ENCODE results near the gene OPTC. TPM values are rescaled to one million over a fixed set of nuclear protein-coding genes. Genes with fewer than 3 reads are reported as not detected.
"Not testable (repeated sequence)": the region's sequence is repeated elsewhere in the genome, so short reads cannot be mapped to it uniquely, and the experiment has no call there.

Gene OPTC
- total RNA-seq, 1 donor from 2014 or later = not detected

GRCh38 chr1:203511930-203512329 lies 18.0 kb downstream of the OPTC start:
- intact Hi-C loops (cut with DNase I) = no loop called here
- DNase-seq (ENCODE audit: low spot score) = no peak

GRCh38 chr1:203512517-203512847 lies 18.5 kb downstream of the OPTC start:
- no peak for DNase-seq (ENCODE audit: low spot score)
- intact Hi-C loops (cut with DNase I) = no loop called here

GRCh38 chr1:203512848-203513584 lies 19.1 kb downstream of the OPTC start:
- DNase-seq (ENCODE audit: low spot score) = no peak
- intact Hi-C loops (cut with DNase I) = no loop called here

GRCh38 chr1:203513585-203514031 lies 19.7 kb downstream of the OPTC start:
- intact Hi-C loops (cut with DNase I) = no loop called here
- DNase-seq (ENCODE audit: low spot score) = no peak

GRCh38 chr1:203516184-203516583 lies 22.2 kb downstream of the OPTC start:
- intact Hi-C loops (cut with DNase I) = no loop called here
- no peak for DNase-seq (ENCODE audit: low spot score)

DNA sequence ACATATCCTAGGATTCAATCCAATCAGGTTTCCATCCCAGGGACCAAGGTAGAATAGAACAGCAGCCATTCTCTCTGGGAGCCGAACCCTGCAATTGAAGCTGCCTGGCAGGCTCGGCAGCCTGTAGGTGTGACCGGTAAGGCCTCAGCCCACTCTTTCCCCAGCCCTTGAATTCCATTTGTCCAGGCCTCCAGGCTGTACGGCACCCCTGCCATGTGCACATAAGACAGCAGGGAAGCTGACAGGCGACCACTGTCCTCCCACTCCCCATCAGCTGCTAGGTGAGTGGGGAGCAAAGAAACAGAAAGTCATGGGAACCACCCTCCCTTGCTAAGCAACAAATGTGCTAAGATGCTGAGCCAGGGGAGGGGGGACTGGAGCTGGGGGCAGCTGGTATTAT lies 23.0 kb downstream of the OPTC start:
- no peak for DNase-seq (ENCODE audit: low spot score)
- intact Hi-C loops (cut with DNase I) = no loop called here

DNA sequence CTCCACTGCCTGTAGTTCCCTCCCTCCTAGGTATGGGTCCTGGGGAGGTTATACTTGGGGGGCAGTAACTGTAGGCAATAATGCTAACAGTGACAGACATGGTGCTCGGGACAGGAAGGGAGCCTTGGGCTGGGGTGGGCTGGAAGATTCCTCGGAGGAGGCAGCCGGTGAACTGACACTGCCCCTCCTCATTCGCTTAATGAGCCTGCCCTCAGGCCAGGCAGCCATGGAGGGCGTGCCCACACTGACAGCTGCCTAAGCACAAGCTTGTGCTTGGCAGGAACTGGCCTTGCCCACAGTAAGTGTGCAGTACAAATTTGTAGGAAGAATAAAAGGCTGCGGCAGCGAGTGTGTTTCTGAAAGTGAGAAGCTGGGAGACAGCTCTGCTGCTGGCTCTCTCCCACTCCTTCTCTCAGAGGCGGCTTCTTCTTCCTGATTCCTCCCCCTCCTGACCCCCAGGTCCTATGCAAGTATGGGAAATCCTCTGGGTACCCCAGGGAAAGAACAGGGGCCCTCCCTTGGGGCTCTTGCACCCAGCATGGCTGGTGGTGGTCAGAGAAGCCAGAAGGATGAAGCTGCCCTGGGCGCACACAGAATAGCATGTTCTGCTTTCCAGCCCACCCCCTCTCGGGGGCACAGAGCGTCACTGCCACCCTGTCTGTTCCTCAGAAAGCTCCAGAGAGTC lies 23.6 kb downstream of the OPTC start:
- intact Hi-C loops (cut with DNase I) = no loop called here

GRCh38 chr1:203518139-203518538 lies 24.2 kb downstream of the OPTC start:
- DNase-seq (ENCODE audit: low spot score); intact Hi-C loops (cut with DNase I): not testable (repeated sequence)

More for the DNA sequence above, 23.6 kb downstream of the OPTC start:
- DNase-seq (ENCODE audit: low spot score) = no peak

DNA sequence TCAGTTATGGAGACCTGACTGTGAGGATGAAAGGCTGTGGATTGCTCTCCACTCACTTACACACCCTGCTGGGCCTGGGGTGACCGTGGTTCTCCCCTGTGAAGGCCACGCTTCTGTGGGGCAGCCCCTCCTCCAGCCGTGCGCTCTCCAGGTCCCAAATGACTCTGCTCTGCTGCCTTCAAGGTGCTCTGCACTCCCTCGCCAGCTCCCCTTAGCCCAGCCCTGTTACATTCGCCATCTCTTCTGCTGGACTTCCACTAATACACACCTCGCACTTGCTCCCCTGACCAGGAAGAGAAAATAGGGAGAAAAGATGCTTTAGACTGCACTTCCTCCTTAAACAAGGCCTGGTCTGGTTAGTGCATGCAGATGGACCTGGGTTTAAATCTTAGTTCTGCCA lies 24.6 kb downstream of the OPTC start:
- no peak for DNase-seq (ENCODE audit: low spot score)
- intact Hi-C loops (cut with DNase I) = no loop called here

- intact Hi-C loops (cut with DNase I) = no loop called here
- no peak for DNase-seq (ENCODE audit: low spot score)
These were observed 25.3 kb downstream of the OPTC start for GRCh38 chr1:203519053-203519840.

DNA sequence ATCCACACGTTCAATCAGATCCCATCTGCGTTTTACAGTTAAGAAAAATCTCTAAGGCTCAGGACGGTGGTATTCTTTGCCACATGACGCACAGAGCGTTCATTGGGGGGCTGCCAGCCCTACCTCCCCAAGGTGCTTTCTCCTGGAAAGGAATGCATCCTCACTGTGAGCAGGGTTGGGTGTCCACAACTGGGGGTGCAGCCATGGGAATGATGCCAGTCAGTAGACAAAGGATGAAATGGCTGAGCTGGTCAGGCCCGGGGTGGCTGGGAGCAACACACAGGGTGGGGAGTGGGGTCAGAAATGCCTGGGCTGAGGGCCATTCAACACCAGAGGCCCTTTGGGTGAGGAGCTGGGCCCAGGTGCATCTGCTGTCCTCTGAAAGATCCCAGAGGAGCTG lies 25.9 kb downstream of the OPTC start:
- intact Hi-C loops (cut with DNase I) = no loop called here
- DNase-seq (ENCODE audit: low spot score) = no peak

DNA sequence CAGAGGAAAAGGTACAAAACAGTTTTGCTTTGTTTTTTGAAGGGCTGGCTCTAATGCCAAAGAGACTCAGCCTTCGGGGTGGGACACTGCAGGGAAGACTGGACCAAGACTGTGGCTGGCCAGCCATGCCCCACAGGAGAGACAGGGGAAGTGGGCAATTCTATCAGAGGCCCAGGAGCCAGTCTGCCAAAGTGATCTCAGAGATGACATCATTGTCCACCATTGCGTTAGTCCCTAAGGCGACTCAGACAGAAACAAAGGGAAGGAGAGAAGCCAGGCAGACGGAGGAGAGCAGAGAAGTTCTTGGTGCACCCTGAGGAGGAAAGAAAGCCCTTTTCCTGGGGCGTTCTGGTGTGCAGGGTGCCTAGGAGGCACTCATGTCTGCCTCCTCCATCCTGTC lies 26.4 kb downstream of the OPTC start:
- intact Hi-C loops (cut with DNase I) = no loop called here
- no peak for DNase-seq (ENCODE audit: low spot score)

DNA sequence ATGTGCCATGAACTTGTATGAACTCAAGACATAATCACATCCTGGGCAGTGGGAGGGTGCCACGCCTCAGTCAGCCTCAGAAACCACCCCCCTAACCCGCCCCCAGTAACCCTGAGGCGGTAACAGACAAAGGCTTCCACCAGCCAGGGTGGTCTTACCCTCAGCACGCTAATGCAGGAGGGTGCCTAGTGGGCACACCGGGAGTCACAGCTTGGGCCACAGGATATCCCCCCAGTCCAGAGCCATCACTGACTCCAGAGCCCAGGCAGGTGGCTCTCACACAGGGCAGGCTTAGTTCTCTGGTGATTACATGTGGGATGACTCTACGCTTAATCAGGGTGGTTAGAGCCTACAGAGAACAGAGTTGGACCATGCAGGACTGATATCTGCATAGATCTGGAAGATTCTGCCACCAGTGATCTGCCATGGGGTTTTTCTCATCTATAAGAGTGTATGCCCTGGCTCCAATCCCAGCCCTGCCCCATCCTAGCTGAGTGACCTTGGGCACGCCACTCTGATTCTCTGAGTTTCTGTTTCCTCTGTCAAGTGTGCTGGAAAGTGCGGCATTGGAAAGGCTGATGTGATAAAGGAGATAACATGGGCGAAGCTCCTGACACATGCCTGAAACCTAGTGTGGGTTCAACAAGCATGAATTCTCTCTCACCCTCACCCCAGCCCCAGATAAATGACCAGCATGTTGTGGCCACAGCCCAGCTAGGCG lies 27.3 kb downstream of the OPTC start:
- DNase-seq (ENCODE audit: low spot score) = no peak
- intact Hi-C loops (cut with DNase I) = no loop called here

- intact Hi-C loops (cut with DNase I) = no loop called here
- DNase-seq (ENCODE audit: low spot score) = no peak
These were observed 27.9 kb downstream of the OPTC start for GRCh38 chr1:203521812-203522211.

DNA sequence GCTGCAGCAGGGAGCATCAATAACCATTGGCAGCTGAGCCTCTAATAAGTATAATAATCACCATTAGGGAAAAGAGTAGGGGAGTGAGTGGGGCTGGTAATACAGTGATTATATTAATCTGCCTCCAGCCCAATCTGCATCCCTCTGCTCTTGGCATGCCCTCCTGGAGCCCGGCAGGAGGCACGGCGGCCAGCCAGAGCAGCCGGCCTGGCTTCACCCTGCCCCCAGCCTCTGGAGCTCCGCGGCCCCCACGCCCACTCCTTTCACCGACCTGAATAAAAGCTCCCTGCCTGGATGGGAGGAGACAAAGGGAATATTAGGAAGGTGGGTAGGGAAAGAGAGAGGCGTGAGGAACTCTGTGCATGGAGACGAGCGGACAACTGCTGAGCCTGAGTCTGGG lies 28.3 kb downstream of the OPTC start:
- no peak for DNase-seq (ENCODE audit: low spot score)
- intact Hi-C loops (cut with DNase I) = no loop called here

GRCh38 chr1:203523667-203524066 lies 29.7 kb downstream of the OPTC start:
- peak; percentile 47 for DNase-seq (ENCODE audit: low spot score)
- intact Hi-C loops (cut with DNase I) = no loop called here

DNA sequence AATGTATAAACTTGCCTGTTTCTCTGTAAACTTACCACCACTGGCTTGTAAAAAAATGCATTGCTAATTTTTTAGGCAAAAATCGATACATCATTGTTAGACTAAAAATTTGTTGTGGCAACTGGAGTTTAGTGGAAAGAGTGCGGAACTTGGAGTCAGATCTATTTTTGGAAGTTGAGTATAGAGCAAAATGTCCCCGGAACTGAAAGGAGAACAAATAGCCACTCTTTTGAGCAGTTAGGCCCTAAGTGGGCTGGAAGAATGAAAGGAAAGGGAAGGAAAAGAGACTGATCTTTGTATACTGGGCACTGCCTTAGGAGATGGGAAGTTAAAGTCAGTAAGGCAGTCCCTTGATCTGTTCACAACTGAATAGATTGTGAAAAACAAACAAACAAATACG lies 30.2 kb downstream of the OPTC start:
- no peak for DNase-seq (ENCODE audit: low spot score)
- intact Hi-C loops (cut with DNase I) = no loop called here

GRCh38 chr1:203524824-203525223 lies 30.9 kb downstream of the OPTC start:
- intact Hi-C loops (cut with DNase I) = no loop called here
- DNase-seq (ENCODE audit: low spot score) = no peak

DNA sequence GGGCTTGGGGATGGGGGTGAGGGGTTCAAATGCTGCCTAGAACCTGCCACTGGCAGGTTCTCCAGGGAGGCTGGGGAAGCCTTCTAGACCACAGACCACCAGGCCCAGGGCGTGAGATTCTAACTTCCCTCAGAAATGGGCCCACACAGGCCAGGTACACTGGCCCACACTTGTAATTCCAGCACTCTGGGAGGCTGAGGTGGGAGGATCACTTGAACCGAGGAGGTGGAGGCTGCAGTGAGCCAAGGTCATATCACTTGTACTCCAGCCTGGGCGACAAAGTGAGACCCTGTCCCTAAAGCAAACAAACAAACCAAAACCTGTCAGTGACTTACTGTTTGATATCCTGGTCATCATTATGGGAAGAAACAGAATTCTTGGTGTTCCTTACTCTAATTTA lies 31.7 kb downstream of the OPTC start:
- no peak for DNase-seq (ENCODE audit: low spot score)

GRCh38 chr1:203526130-203526529 lies 32.2 kb downstream of the OPTC start:
- intact Hi-C loops (cut with DNase I) = no loop called here
- DNase-seq (ENCODE audit: low spot score) = no peak

More for the DNA sequence above, 31.7 kb downstream of the OPTC start:
- intact Hi-C loops (cut with DNase I) = no loop called here

Data from cardiac septum (tissue), 1 donor.